Caco-2 (cell line): ENCODE results near the gene EIF3A. TPM values are rescaled to one million over a fixed set of nuclear protein-coding genes. Genes with fewer than 3 reads are reported as not detected.
"Not testable (repeated sequence)": the region's sequence is repeated elsewhere in the genome, so short reads cannot be mapped to it uniquely, and the experiment has no call there.

ENCODE experiments used
- BruUV-seq: library from RNA; stranded (reverse); fragments of 400-500 nt; replicated peaks from 2 replicates; lab custom pipeline; 2021; lab: Mats Ljungman, UMichigan
- CTCF ChIA-PET: fragments of 300-600 bp; sonication (Branson Sonifier 250); formaldehyde crosslinking; loops from one replicate; lab custom pipeline; 2022; ENCODE audit warnings: antibody characterized with exemption; lab: Charles Lee
- POLR2A ChIA-PET: fragments of 300-600 bp; sonication (Branson Sonifier 250); formaldehyde crosslinking; loops from one replicate; lab custom pipeline; 2022; ENCODE audit warnings: antibody characterized with exemption; lab: Charles Lee
- DNase-seq, 2 experiments: peaks; one replicate each; pipeline versions ENCODE4 v3.0.0 to v3.0.0-alpha.2; 2020 to 2022
- H3K27me3 ChIP-seq: replicated peaks from 2 replicates; pipeline ENCODE4 v1.6.0; 2011; ENCODE audit warnings: low read length; ENCODE audit not compliant: control insufficient read depth, insufficient read depth
- H3K36me3 ChIP-seq: 2 replicates; pipeline ENCODE4 v1.5.1; 2011; ENCODE audit warnings: low read length; ENCODE audit not compliant: control insufficient read depth, insufficient read depth
- H3K4me1 ChIP-seq: fragments of 250-450 bp; sonication (Bioruptor Pico); 2 replicates; pipeline ENCODE4 v1.5.1; 2020; ENCODE audit warnings: mild to moderate bottlenecking
- H3K4me3 ChIP-seq: 2 replicates; pipeline ENCODE4 v1.5.1; 2011; ENCODE audit warnings: low read depth, mild to moderate bottlenecking, control low read depth, low read length
- H3K9me3 ChIP-seq: fragments of 250-450 bp; sonication (Bioruptor Pico); 2 replicates; pipeline ENCODE4 v1.5.1; 2020; ENCODE audit warnings: mild to moderate bottlenecking, moderate library complexity
- H3K27ac Mint-ChIP-seq: one replicate; pipeline ENCODE4 v1.8.0; 2022; ENCODE audit warnings: mixed read lengths; ENCODE audit not compliant: unreplicated experiment
- H3K27me3 Mint-ChIP-seq: one replicate; pipeline ENCODE4 v1.8.0; 2022; ENCODE audit warnings: mixed read lengths; ENCODE audit not compliant: insufficient read depth, unreplicated experiment
- H3K36me3 Mint-ChIP-seq: one replicate; pipeline ENCODE4 v1.8.0; 2022; ENCODE audit warnings: mild to moderate bottlenecking, mixed read lengths; ENCODE audit not compliant: insufficient read depth, unreplicated experiment
- H3K4me1 Mint-ChIP-seq: one replicate; pipeline ENCODE4 v1.8.0; 2022; ENCODE audit warnings: low read depth, mixed read lengths; ENCODE audit not compliant: unreplicated experiment
- H3K4me3 Mint-ChIP-seq: one replicate; pipeline ENCODE4 v1.8.0; 2022; ENCODE audit warnings: mild to moderate bottlenecking, moderate library complexity, mixed read lengths; ENCODE audit not compliant: unreplicated experiment
- H3K9me3 Mint-ChIP-seq: one replicate; pipeline ENCODE4 v1.8.0; 2022; ENCODE audit warnings: mixed read lengths; ENCODE audit not compliant: unreplicated experiment
- intact Hi-C: fragments of 100-400 bp; cut with micrococcal nuclease; formaldehyde crosslinking; loops from one replicate; pipeline ENCODE4 v1.10.0; 2022; ENCODE audit not compliant: unreplicated experiment
- total RNA-seq: library from RNA; stranded (reverse); gene quantifications from 2 replicates; pipeline ENCODE4 v1.2.3, GENCODE V29; 2022
- TF ChIP-seq, protein P1 (sequence below), 2 experiments: fragments of 200-600 bp in 1 of 2; IDR thresholded peaks; 1 replicate in 1 of 2; 2 replicates in 1 of 2; pipeline versions ENCODE4 v1.5.1 to v1.8.0; 2011 to 2022; ENCODE audit warnings: antibody characterized with exemption in 1 of 2, control low read depth in 1 of 2, inconsistent platforms in 1 of 2, low read depth in 1 of 2, low read length in 1 of 2, mild to moderate bottlenecking in 1 of 2, moderate library complexity in 1 of 2; ENCODE audit not compliant: insufficient read depth in 1 of 2, severe bottlenecking in 1 of 2, unreplicated experiment in 1 of 2

The EIF3A gene
- total RNA-seq, 1 experiment from 2014 or later, result 146 TPM

DNA sequence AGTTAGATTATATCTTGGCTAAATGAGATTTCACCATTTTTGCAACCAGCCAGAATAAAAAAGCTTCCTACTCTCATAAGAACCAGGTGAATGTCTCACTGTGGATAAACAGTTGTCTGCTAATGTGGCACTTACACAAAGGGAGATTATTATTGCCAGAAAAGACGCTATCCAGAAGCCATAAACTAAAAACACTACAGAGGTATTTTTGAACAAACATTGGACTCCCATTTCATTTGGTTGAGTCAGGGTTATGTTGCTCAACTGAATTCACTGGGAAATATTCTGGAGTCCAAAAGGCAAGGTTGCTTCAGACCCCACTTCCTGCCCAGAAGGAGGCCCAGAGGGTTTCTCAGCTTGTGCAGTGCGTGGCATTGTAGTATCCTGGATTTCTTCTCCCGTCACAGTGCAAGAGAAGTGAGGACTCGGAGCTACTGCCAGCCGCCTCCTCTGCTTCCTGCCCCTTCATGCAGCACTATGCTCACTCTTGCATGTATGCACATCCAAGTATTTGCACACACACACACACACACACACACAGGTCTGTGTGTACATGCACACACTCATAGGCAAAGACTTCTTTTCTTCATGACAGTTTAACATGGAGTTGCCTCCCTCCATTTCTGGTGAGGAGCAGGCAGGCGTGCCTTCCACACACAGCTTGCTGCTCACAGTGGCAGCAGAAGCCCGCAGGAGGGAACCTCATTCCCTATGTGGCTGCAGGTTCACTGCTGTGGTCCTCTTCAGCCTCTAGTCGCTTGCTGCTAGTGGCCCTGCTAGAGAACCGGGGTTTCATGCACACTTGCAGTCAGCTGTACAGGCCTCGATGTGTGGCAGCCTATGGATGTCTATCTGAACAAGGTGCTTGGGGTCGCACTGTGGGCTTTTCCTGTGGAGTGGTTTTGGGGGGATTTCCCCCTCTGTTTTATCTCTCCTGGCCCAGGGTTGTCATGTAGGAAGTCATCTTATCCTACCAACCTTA is 33.4 kb upstream of the EIF3A start:
- H3K4me3 ChIP-seq, result no peak overlapping the region

DNA sequence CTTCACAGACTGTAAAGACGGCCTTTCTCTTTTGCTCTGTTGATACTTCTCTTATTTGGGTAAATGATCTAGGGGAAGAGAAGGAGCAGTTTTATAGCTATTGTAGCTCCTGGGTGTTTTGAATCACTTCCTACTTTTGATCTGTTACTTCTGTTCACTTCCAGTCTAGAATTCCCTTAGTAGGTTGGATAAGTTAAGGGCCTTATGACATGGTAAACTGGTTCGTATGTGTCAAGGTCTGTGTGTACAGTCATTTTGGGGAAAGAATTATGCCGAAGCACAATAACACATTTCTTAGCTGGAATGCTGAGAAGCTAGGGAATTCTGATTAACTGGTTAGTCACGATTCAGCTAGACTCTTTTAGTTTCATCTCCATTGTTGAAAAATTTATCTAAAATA is 31.4 kb upstream of the EIF3A start:
- Histone ChIP-seq H3K4me1 (peaks cover 19% of the 10 kb centered on the region), H3K36me3 (peaks cover 1% of the 10 kb centered on the region), H3K27me3 (no peaks in the 10 kb centered on the region), H3K9me3 (no peaks in the 10 kb centered on the region), H3K4me3 (no peak overlapping the region)
- no peaks in the 10 kb centered on the region for H3K9me3 Mint-ChIP-seq
- no peak overlapping the region for H3K27ac Mint-ChIP-seq
- peaks cover 8% of the 10 kb centered on the region for H3K4me1 Mint-ChIP-seq
- CTCF ChIA-PET, result no interaction called here
- peaks cover 82% of the 10 kb centered on the region for H3K36me3 Mint-ChIP-seq
- BruUV-seq, result no TSS peak
- no peak for DNase-seq
- no peak overlapping the region for H3K4me3 Mint-ChIP-seq
- POLR2A ChIA-PET, result interaction anchor here (1.1 kb wide), 1 partner anchor 8 kb away, joined by 3 read pairs; the partner anchor contains the start of gene DENND10
- TF ChIP-seq, protein P1, sequence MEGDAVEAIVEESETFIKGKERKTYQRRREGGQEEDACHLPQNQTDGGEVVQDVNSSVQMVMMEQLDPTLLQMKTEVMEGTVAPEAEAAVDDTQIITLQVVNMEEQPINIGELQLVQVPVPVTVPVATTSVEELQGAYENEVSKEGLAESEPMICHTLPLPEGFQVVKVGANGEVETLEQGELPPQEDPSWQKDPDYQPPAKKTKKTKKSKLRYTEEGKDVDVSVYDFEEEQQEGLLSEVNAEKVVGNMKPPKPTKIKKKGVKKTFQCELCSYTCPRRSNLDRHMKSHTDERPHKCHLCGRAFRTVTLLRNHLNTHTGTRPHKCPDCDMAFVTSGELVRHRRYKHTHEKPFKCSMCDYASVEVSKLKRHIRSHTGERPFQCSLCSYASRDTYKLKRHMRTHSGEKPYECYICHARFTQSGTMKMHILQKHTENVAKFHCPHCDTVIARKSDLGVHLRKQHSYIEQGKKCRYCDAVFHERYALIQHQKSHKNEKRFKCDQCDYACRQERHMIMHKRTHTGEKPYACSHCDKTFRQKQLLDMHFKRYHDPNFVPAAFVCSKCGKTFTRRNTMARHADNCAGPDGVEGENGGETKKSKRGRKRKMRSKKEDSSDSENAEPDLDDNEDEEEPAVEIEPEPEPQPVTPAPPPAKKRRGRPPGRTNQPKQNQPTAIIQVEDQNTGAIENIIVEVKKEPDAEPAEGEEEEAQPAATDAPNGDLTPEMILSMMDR (IDR thresholded peaks at IDR 0.05; ENCODE audit: insufficient read depth in 1 of 2, low read depth in 1 of 2, low read length in 1 of 2, severe bottlenecking in 1 of 2, unreplicated experiment in 1 of 2), result no peak
- H3K27me3 Mint-ChIP-seq, result no peaks in the 10 kb centered on the region
- intact Hi-C loops, result no loop called here

More for the DNA sequence above, 33.4 kb upstream of the EIF3A start:
- BruUV-seq, result no TSS peak
- Mint-ChIP-seq H3K4me1 (peaks cover 8% of the 10 kb centered on the region), H3K9me3 (no peaks in the 10 kb centered on the region), H3K27me3 (no peaks in the 10 kb centered on the region), H3K36me3 (peaks cover 80% of the 10 kb centered on the region), H3K27ac (peak overlapping the region; percentile 74), H3K4me3 (peak overlapping the region; percentile 43)
- intact Hi-C loops, result no loop called here
- Histone ChIP-seq H3K9me3 (no peaks in the 10 kb centered on the region), H3K4me1 (peaks cover 19% of the 10 kb centered on the region), H3K36me3 (peaks cover 1% of the 10 kb centered on the region), H3K27me3 (no peaks in the 10 kb centered on the region)
- CTCF ChIA-PET, result interaction anchor here (0.5 to 0.6 kb wide), 3 partner anchors 18 to 24 kb away, joined by 4 to 13 read pairs (median 4); no protein-coding TSS in a partner anchor
- POLR2A ChIA-PET, result interaction anchor here (1.1 kb wide), 1 partner anchor 9 kb away, joined by 3 read pairs; no protein-coding TSS in a partner anchor
- DNase-seq, result peak; percentile 78 to 84
- TF ChIP-seq, protein P1 (IDR thresholded peaks at IDR 0.05; ENCODE audit: insufficient read depth in 1 of 2, low read depth in 1 of 2, low read length in 1 of 2, severe bottlenecking in 1 of 2, unreplicated experiment in 1 of 2), result no peak

DNA sequence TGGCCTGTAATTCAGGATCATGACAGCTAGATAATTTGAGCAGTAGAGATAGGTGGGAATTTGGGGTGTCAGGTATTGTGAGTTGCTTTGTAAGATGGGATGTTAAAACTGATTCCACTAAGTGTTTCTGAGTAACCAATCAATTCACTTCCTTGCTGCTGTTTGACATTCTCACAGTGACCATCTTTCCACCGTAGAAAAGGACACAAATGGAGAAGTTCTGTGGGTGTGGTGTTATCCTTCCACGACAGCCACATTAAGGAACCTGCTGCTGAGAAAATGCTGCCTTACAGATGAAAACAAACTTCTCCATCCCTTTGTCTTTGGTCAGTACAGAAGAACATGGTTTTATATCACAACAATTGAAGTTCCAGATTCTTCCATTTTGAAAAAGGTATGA is 27.2 kb upstream of the EIF3A start:
- intact Hi-C loops, H3K4me3 Mint-ChIP-seq, H3K9me3 ChIP-seq, H3K27ac Mint-ChIP-seq, H3K4me1 Mint-ChIP-seq, DNase-seq, POLR2A ChIA-PET, BruUV-seq, H3K9me3 Mint-ChIP-seq, H3K27me3 ChIP-seq, H3K36me3 ChIP-seq, CTCF ChIA-PET, H3K4me3 ChIP-seq, H3K27me3 Mint-ChIP-seq: not testable (repeated sequence)
- H3K36me3 Mint-ChIP-seq, result peaks cover 51% of the 10 kb centered on the region
- 0 out of 2 replicates have a peak, but pooled peaks cover 12% of the 10 kb centered on the region for H3K4me1 ChIP-seq

- H3K4me3 ChIP-seq, H3K4me1 Mint-ChIP-seq, H3K27me3 Mint-ChIP-seq, POLR2A ChIA-PET, H3K27me3 ChIP-seq, DNase-seq, H3K9me3 Mint-ChIP-seq, CTCF ChIA-PET, BruUV-seq, intact Hi-C loops, H3K36me3 ChIP-seq, H3K27ac Mint-ChIP-seq, H3K9me3 ChIP-seq, H3K4me3 Mint-ChIP-seq: not testable (repeated sequence)
- 0 out of 2 replicates have a peak, but pooled peaks cover 12% of the 10 kb centered on the region for H3K4me1 ChIP-seq
- H3K36me3 Mint-ChIP-seq, result peaks cover 44% of the 10 kb centered on the region
Observed at GRCh38 chr10:119107106-119107505, 26.5 kb upstream of the EIF3A start.

DNA sequence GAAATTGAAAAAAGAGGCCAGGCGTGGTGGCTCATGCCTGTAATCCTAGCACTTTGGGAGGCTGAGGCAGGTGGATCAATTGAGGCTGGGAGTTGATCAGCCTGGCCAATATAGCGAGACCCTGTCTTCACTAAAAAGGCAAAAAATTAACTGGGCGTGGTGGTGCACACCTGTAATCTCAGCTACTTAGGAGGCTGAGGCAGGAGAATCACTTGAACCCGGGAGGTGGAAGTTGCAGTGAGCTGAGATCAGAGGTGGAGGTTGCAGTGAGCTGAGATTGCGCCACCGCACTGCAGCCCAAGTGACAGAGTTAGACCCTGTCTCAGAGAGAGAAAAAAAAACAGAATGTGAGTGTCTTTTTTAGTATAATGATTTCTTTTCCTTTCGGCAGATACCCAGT is 25.3 kb upstream of the EIF3A start:
- H3K4me1 ChIP-seq, result 0 out of 2 replicates have a peak, but pooled peaks cover 12% of the 10 kb centered on the region
- H3K4me1 Mint-ChIP-seq, result peaks cover 15% of the 10 kb centered on the region
- H3K9me3 ChIP-seq, H3K4me3 Mint-ChIP-seq, H3K4me3 ChIP-seq, CTCF ChIA-PET, POLR2A ChIA-PET, H3K27me3 Mint-ChIP-seq, DNase-seq, BruUV-seq, intact Hi-C loops, H3K9me3 Mint-ChIP-seq, H3K27me3 ChIP-seq, H3K27ac Mint-ChIP-seq, H3K36me3 ChIP-seq: not testable (repeated sequence)
- H3K36me3 Mint-ChIP-seq, result peaks cover 36% of the 10 kb centered on the region
